Sigmoid colon (tissue), 7 donors: ENCODE data around the gene RSPRY1. TPM values are rescaled to one million over a fixed set of nuclear protein-coding genes. Genes with fewer than 3 reads are reported as not detected.

Experiments used
- DNase-seq: peaks from one replicate; pipeline ENCODE4 v3.0.0-alpha.2; 2019
- H3K27ac ChIP-seq, 4 donors: fragments of 200-600 bp; sonication (generic); one replicate each; pipeline ENCODE4 v1.5.1; 2016 to 2019; ENCODE audit warnings: mild to moderate bottlenecking in 1 of 4
- H3K27me3 ChIP-seq, 3 donors: fragments of 200-600 bp; sonication (generic); one replicate each; pipeline ENCODE4 v1.5.1; 2019; ENCODE audit warnings: mild to moderate bottlenecking in 1 of 3
- H3K36me3 ChIP-seq, 4 donors: fragments of 200-600 bp; sonication (generic); one replicate each; pipeline ENCODE4 v1.5.1; 2016 to 2019
- H3K4me1 ChIP-seq, 4 donors: fragments of 200-600 bp; sonication (generic); one replicate each; pipeline ENCODE4 v1.5.1; 2017 to 2019
- H3K4me3 ChIP-seq, 4 donors: fragments of 200-600 bp; sonication (generic); one replicate each; pipeline ENCODE4 v1.5.1; 2017 to 2019; ENCODE audit warnings: mild to moderate bottlenecking in 2 of 4, moderate library complexity in 1 of 4
- H3K9me3 ChIP-seq, 4 donors: fragments of 200-600 bp in 3 of 4; sonication (generic) in 3 of 4; one replicate each; pipeline versions ENCODE4 v1.5.1 to v1.6.1; 2013 to 2019
- CTCF ChIP-seq, 4 experiments: fragments of 450-650 bp in 3 of 4; fragments of 200-600 bp in 1 of 4; IDR thresholded peaks; one replicate each; pipeline ENCODE4 v1.5.1; 2016 to 2019; ENCODE audit warnings: antibody characterized with exemption in 4 of 4, mild to moderate bottlenecking in 3 of 4, moderate library complexity in 2 of 4
- EP300 ChIP-seq, 4 donors: sonication (generic); formaldehyde crosslinking; IDR thresholded peaks; one replicate each; pipeline ENCODE4 v1.6.1; 2017; ENCODE audit warnings: antibody characterized with exemption in 4 of 4
- POLR2A ChIP-seq, 2 donors: fragments of 450-650 bp; IDR thresholded peaks; one replicate each; pipeline ENCODE4 v1.6.1; 2016; ENCODE audit warnings: antibody characterized with exemption in 2 of 2, mild to moderate bottlenecking in 2 of 2, moderate library complexity in 2 of 2
- POLR2AphosphoS5 ChIP-seq, 4 donors: sonication (generic); formaldehyde crosslinking; IDR thresholded peaks; one replicate each; pipeline ENCODE4 v1.6.1; 2017; ENCODE audit warnings: antibody characterized with exemption in 4 of 4
- WGBS, 2 donors: extraction: QIAGEN DNeasy Blood & Tissue Kit; methylation state at CpG; one replicate each; pipeline ENCODE4 v1.1.7; 2013; 5-methylcytosine and 5-hydroxymethylcytosine counted together
- intact Hi-C: fragments of 100-400 bp; cut with DNase I; formaldehyde crosslinking; loops from one replicate; pipeline ENCODE4 v1.15.1; 2023
- polyA plus RNA-seq, 3 donors: library from polyadenylated mRNA; stranded (reverse); fragments of 200-250 nt; gene quantifications; one replicate each; pipeline ENCODE4 v1.2.3, GENCODE V29; 2013
- total RNA-seq, 4 donors: library from RNA; depleted of rRNA; stranded (reverse); fragments of >200 nt; gene quantifications; one replicate each; pipeline ENCODE4 v1.1.0, GENCODE V29; 2016
- donor health status: healthy with polysubstance abuse.
- donor health status: Bipolar disorder and iron deficiency.
- donor health status: healthy.

The RSPRY1 gene
- total and polyA plus RNA-seq, 7 donors, result 12.6 to 42.7 (median 30.6) TPM

DNA sequence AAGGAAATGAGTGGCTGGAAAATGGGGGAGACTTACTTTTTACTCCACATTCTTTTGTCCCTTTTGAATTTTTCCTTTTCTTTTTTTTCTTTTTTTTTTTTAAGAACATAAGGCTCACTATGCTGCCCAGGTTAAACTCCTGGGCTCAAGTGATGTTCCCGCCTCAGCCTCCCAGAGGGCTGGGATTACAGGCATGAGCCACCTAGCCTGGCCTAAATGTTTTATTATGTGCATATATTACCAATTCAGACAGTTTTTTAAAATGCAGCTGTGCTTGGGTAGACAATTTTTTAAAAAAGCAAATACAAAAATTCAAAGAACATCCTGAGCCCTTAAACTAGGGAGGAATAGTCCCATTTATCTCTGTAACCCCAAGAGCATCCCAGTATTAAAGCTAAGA, 28.6 kb upstream of the RSPRY1 start:
- intact Hi-C loops, result no loop called here
- WGBS, 2 donors, result 98% methylated on average over 1 of the region's 1 CpG

DNA sequence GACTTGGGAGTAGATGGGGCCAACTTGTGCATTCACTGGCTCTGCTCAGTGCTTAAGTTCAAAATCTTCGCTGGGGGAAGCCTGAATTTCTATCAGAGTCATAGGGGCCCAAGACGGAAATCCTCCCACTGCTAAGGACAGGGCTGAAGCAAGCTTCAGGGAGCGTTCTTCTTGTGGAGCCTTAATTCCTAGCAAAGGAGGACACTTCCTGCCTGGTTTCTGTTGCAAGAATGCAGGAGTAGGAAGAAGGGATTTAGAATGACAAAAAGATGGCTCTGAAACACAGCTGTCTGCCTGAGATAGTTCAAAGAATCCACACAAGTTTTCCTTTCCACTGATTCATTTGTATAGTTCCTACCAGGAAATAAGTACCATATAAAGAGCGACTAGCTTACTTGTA, 26.7 kb upstream of the RSPRY1 start:
- H3K4me1 ChIP-seq, result no peaks in the 10 kb centered on the region
- peaks cover 0 to 86% (median 22%) of the 10 kb centered on the region in 4 donors for H3K36me3 ChIP-seq
- no peak overlapping the region for H3K4me3 ChIP-seq
- no peaks in the 10 kb centered on the region for H3K27me3 ChIP-seq
- no peak for TF ChIP-seq POLR2A (IDR thresholded peaks at IDR 0.05)
- TF ChIP-seq EP300 (IDR thresholded peaks at IDR 0.05), result no peak
- no peak for TF ChIP-seq CTCF (IDR thresholded peaks at IDR 0.05)
- no peak for TF ChIP-seq POLR2AphosphoS5 (IDR thresholded peaks at IDR 0.05)
- H3K27ac ChIP-seq, result no peak overlapping the region
- intact Hi-C loops, result no loop called here
- no peak for DNase-seq
- 87 to 88% methylated on average over 4 of the region's 4 CpGs for WGBS, 2 donors
- H3K9me3 ChIP-seq, result no peaks in the 10 kb centered on the region

More for the DNA sequence above, 28.6 kb upstream of the RSPRY1 start:
- Histone ChIP-seq H3K4me1 (peaks cover 0 to 16% (median 5%) of the 10 kb centered on the region in 4 donors), H3K27ac (no peak overlapping the region), H3K9me3 (no peaks in the 10 kb centered on the region), H3K4me3 (no peak overlapping the region), H3K36me3 (peaks cover 0 to 86% (median 11%) of the 10 kb centered on the region in 4 donors), H3K27me3 (no peaks in the 10 kb centered on the region)
- TF ChIP-seq CTCF (IDR thresholded peaks at IDR 0.05) (no peak), POLR2A (IDR thresholded peaks at IDR 0.05) (no peak), EP300 (IDR thresholded peaks at IDR 0.05) (no peak), POLR2AphosphoS5 (IDR thresholded peaks at IDR 0.05) (no peak)
- DNase-seq, result no peak

GRCh38 chr16:57163842-57164241, 22.3 kb upstream of the RSPRY1 start:
- no peaks in the 10 kb centered on the region for H3K9me3 ChIP-seq
- no peak overlapping the region for H3K27ac ChIP-seq
- intact Hi-C loops, result no loop called here
- H3K36me3 ChIP-seq, result peaks cover 0 to 82% (median 29%) of the 10 kb centered on the region in 4 donors
- no peak overlapping the region for H3K4me3 ChIP-seq
- TF ChIP-seq CTCF (IDR thresholded peaks at IDR 0.05) (no peak), EP300 (IDR thresholded peaks at IDR 0.05) (no peak), POLR2A (IDR thresholded peaks at IDR 0.05) (no peak), POLR2AphosphoS5 (IDR thresholded peaks at IDR 0.05) (no peak)
- 54 to 59% methylated on average over 1 of the region's 1 CpG for whole genome bisulfite sequencing, 2 donors
- DNase-seq, result no peak
- no peaks in the 10 kb centered on the region for H3K27me3 ChIP-seq
- peaks cover 0 to 9% (median 3%) of the 10 kb centered on the region in 4 donors for H3K4me1 ChIP-seq

GRCh38 chr16:57165483-57165882, 20.6 kb upstream of the RSPRY1 start:
- Histone ChIP-seq H3K27ac (no peak overlapping the region), H3K36me3 (peaks cover 5 to 86% (median 38%) of the 10 kb centered on the region in 4 donors), H3K27me3 (no peaks in the 10 kb centered on the region), H3K4me1 (peaks cover 0 to 9% (median 3%) of the 10 kb centered on the region in 4 donors), H3K4me3 (no peak overlapping the region), H3K9me3 (no peaks in the 10 kb centered on the region)
- TF ChIP-seq CTCF (IDR thresholded peaks at IDR 0.05) (no peak), EP300 (IDR thresholded peaks at IDR 0.05) (no peak), POLR2A (IDR thresholded peaks at IDR 0.05) (no peak), POLR2AphosphoS5 (IDR thresholded peaks at IDR 0.05) (no peak)
- 74 to 88% methylated on average over 5 of the region's 5 CpGs for WGBS, 2 donors
- DNase-seq, result no peak
- intact Hi-C loops, result no loop called here

DNA sequence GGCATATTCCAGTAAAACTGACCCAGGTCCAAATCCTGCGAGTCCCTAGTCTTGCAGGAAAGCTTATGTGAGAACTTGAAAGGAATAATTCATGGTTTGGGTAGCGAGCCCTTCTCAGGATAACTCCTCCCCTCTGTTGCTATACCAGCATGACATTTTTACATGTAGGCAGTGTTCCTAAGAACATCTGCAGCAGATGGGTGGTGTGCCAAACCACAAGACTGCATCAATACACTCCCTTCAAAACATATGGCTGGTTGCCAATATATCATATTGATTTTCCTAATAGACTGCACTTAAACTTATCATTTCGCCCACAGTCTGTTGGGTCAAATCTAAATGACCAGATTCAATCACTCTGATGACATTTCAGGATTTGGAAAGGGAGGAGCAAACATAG, 20.2 kb upstream of the RSPRY1 start:
- no peak for TF ChIP-seq CTCF (IDR thresholded peaks at IDR 0.05)
- no peak for TF ChIP-seq POLR2A (IDR thresholded peaks at IDR 0.05)
- TF ChIP-seq POLR2AphosphoS5 (IDR thresholded peaks at IDR 0.05), result no peak
- no peak for TF ChIP-seq EP300 (IDR thresholded peaks at IDR 0.05)
- Histone ChIP-seq H3K9me3 (no peaks in the 10 kb centered on the region), H3K36me3 (peaks cover 8 to 86% (median 42%) of the 10 kb centered on the region in 4 donors), H3K27ac (no peak overlapping the region), H3K27me3 (no peaks in the 10 kb centered on the region), H3K4me3 (no peak overlapping the region), H3K4me1 (peaks cover 0 to 9% (median 3%) of the 10 kb centered on the region in 4 donors)
- intact Hi-C loops, result no loop called here
- peak; percentile 43 for DNase-seq
- WGBS, 2 donors, result 84 to 90% methylated on average over 3 of the region's 3 CpGs
